A673 (cell line): ENCODE data around the gene SDK1. TPM values are rescaled to one million over a fixed set of nuclear protein-coding genes. Genes with fewer than 3 reads are reported as not detected.

Source experiments
- BruUV-seq: library from RNA; stranded (reverse); fragments of 400-500 nt; replicated peaks from 2 replicates; lab custom pipeline; 2021; lab: Mats Ljungman, UMichigan
- CTCF ChIA-PET: fragments of 300-600 bp; sonication (Branson Sonifier 250); formaldehyde crosslinking; loops from one replicate; lab custom pipeline; 2022; ENCODE audit warnings: antibody characterized with exemption; lab: Charles Lee
- POLR2A ChIA-PET: fragments of 300-600 bp; sonication (Branson Sonifier 250); formaldehyde crosslinking; loops from one replicate; lab custom pipeline; 2022; ENCODE audit warnings: antibody characterized with exemption; ENCODE audit not compliant: low non-redundant PET; lab: Charles Lee
- DNase-seq: peaks from one replicate; pipeline ENCODE4 v3.0.0-alpha.2; 2015; ENCODE audit warnings: low spot score
- H3K27ac ChIP-seq: fragments of 200-600 bp; sonication (generic); 2 replicates; pipeline ENCODE4 v1.5.1; 2016; ENCODE audit warnings: mixed run types, low read depth, mild to moderate bottlenecking, mixed read lengths, antibody characterized with exemption, low read length; ENCODE audit not compliant: poor library complexity, severe bottlenecking
- H3K27me3 ChIP-seq: fragments of 200-600 bp; sonication (generic); replicated peaks from 2 replicates; pipeline ENCODE4 v1.6.1; 2017; ENCODE audit warnings: mixed run types, low read depth, mild to moderate bottlenecking, mixed read lengths, antibody characterized with exemption, low read length; ENCODE audit not compliant: insufficient read depth, poor library complexity
- H3K36me3 ChIP-seq: fragments of 200-600 bp; sonication (generic); 2 replicates; pipeline ENCODE4 v1.6.1; 2016; ENCODE audit warnings: mixed run types, mild to moderate bottlenecking, mixed read lengths, antibody characterized with exemption, low read length; ENCODE audit not compliant: insufficient read depth, poor library complexity, severe bottlenecking
- H3K4me1 ChIP-seq: fragments of 200-600 bp; sonication (generic); 2 replicates; pipeline ENCODE4 v1.6.1; 2017; ENCODE audit warnings: mixed run types, mild to moderate bottlenecking, mixed read lengths, antibody characterized with exemption, low read length; ENCODE audit not compliant: insufficient read depth, poor library complexity, severe bottlenecking
- H3K4me3 ChIP-seq: fragments of 200-600 bp; sonication (generic); 2 replicates; pipeline ENCODE4 v1.5.1; 2016; ENCODE audit warnings: low read depth, mixed run types, mild to moderate bottlenecking, mixed read lengths, low read length; ENCODE audit not compliant: poor library complexity, severe bottlenecking
- H3K9me3 ChIP-seq: fragments of 200-600 bp; sonication (generic); 2 replicates; pipeline ENCODE4 v1.6.1; 2016; ENCODE audit warnings: mixed run types, low read depth, mild to moderate bottlenecking, mixed read lengths, antibody characterized with exemption, low read length; ENCODE audit not compliant: poor library complexity, severe bottlenecking
- CTCF ChIP-seq: fragments of 300-800, 200-600 bp; sonication (generic); conservative IDR thresholded peaks from 2 replicates; pipeline ENCODE4 v1.5.1; 2017; ENCODE audit warnings: low read depth, mild to moderate bottlenecking, antibody characterized with exemption, low read length, moderate library complexity, mixed read lengths
- EZH2 ChIP-seq: fragments of 200-600 bp; sonication (generic); IDR thresholded peaks from 2 replicates; pipeline ENCODE4 v1.6.1; 2017; ENCODE audit warnings: borderline replicate concordance, low read depth, mild to moderate bottlenecking, mixed read lengths, antibody characterized with exemption, low read length; ENCODE audit not compliant: poor library complexity, severe bottlenecking
- intact Hi-C: fragments of 100-400 bp; cut with micrococcal nuclease; formaldehyde crosslinking; loops from one replicate; pipeline ENCODE4 v1.10.0; 2022; ENCODE audit not compliant: unreplicated experiment
- total RNA-seq: library from RNA; stranded (reverse); gene quantifications from 2 replicates; pipeline ENCODE4 v1.2.3, GENCODE V29; 2021

SDK1 gene
- total RNA-seq, 1 experiment from 2014 or later, result 14.7 TPM

GRCh38 chr7:3866277-3866676 is 565.2 kb downstream of the SDK1 start:
- no peak for DNase-seq
- intact Hi-C loops, result no loop called here
- no peak for TF ChIP-seq EZH2
- TF ChIP-seq CTCF, result no peak
- H3K4me1 ChIP-seq, result peaks cover 12% of the 10 kb centered on the region
- no peaks in the 10 kb centered on the region for H3K9me3 ChIP-seq
- BruUV-seq, result no TSS peak
- H3K27ac ChIP-seq, result no peak overlapping the region
- no peak overlapping the region for H3K4me3 ChIP-seq
- CTCF ChIA-PET, result no interaction called here
- no peaks in the 10 kb centered on the region for H3K36me3 ChIP-seq
- POLR2A ChIA-PET, result no interaction called here
- H3K27me3 ChIP-seq, result no peaks in the 10 kb centered on the region

- no TSS peak for BruUV-seq
- CTCF ChIA-PET, result no interaction called here
These were observed 566.8 kb downstream of the SDK1 start for GRCh38 chr7:3867863-3868262.

DNA sequence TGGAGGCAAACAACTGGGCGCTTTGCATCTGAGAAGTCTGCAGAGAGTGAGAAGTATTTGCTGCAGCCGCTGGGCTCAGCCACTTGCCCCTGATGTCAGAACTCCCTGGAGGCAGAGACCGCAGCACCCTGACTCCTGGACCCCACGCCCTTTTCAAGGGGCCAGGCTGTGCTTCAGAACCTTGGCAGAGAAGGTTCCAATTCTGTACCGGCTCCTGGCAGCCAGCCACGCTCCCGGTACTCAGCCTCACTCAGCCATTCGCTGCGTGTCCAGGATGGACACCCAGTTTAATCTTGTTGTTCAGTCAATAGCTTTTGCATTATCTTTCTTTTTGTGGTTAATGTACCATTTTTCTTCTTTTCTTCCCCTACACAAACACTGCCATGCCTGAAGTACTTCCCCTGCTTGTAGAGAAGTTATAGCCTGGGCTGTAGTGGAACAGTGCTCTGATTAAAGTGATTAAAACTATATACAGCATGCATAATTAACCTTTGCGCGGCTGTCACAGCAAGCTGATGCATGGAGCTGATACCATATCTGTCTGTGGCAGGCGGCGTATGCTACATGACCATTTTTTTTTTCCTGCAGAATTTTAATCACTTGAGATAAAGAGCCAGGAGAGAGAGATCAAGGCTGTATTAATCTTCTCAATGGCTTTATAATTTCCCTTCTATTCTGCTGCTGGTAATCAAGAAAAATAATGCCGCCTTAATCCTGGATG is 578.5 kb downstream of the SDK1 start:
- DNase-seq, result no peak
- H3K27ac ChIP-seq, result no peak overlapping the region
- CTCF ChIA-PET, result no interaction called here

More at GRCh38 chr7:3867863-3868262, 566.8 kb downstream of the SDK1 start:
- no peak overlapping the region for H3K4me3 ChIP-seq
- peaks cover 2% of the 10 kb centered on the region for H3K4me1 ChIP-seq
- no peaks in the 10 kb centered on the region for H3K36me3 ChIP-seq
- no peaks in the 10 kb centered on the region for H3K27me3 ChIP-seq
- H3K27ac ChIP-seq, result no peak overlapping the region
- peaks cover 8% of the 10 kb centered on the region for H3K9me3 ChIP-seq
- no peak for DNase-seq
- intact Hi-C loops, result no loop called here
- TF ChIP-seq CTCF (no peak), EZH2 (no peak)
- POLR2A ChIA-PET, result no interaction called here

More for the DNA sequence above, 578.5 kb downstream of the SDK1 start:
- intact Hi-C loops, result no loop called here
- BruUV-seq, result no TSS peak
- Histone ChIP-seq H3K9me3 (no peaks in the 10 kb centered on the region), H3K4me3 (no peak overlapping the region), H3K4me1 (no peaks in the 10 kb centered on the region), H3K27me3 (no peaks in the 10 kb centered on the region), H3K36me3 (no peaks in the 10 kb centered on the region)
- TF ChIP-seq CTCF (no peak), EZH2 (no peak)
- POLR2A ChIA-PET, result no interaction called here
